NCI-H128 (cell line): Measurements from ENCODE around the gene ARHGAP42.

Experiments
- DNase-seq: peaks from one replicate; lab custom pipeline; 2025; ENCODE audit not compliant: unreplicated experiment; lab: John Stamatoyannopoulos, UW

ARHGAP42 gene

GRCh38 chr11:100759106-100759505, 72.0 kb downstream of the ARHGAP42 start:
- DNase-seq: no peak

DNA sequence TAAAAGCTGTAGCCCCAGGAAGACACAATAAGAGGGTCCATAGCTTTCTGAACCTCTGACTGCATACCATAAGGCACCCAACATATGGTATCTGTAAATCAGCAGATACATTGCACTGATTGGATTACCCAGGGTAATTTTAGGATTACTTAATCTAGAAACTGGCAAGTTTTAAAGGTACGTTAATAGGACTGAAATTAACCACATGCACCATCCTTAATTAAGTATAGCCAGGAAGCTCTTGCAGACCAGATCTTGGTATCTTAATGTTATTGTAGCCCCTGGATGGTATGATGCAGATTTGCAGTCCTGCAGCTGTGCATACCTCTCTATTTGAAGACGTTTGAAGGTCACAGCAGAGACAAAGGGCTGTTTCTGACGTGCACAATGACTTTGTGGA, 72.8 kb downstream of the ARHGAP42 start:
- DNase-seq: no peak

- DNase-seq: no peak
Observed at GRCh38 chr11:100760744-100761143, 73.7 kb downstream of the ARHGAP42 start.

DNA sequence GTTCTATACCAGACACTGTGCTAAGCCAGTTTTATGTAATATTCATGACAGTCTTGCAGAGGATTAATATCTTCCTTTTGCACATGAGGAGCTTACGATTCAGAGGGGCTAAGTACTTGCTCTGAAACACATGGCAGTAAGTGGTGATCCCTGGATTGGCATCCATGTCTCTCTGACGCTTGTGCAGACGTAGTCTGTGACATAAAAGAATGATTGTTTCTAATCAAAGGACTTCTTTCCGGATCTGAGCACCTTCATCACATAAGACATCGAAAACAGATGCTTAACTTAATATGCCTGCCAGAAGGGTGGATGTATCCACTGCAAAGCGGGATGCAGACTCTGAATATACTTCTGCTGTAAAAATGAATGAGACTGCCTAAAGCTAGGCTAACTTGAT, 74.8 kb downstream of the ARHGAP42 start:
- DNase-seq: no peak

GRCh38 chr11:100766764-100767163, 79.7 kb downstream of the ARHGAP42 start:
- DNase-seq: no peak

DNA sequence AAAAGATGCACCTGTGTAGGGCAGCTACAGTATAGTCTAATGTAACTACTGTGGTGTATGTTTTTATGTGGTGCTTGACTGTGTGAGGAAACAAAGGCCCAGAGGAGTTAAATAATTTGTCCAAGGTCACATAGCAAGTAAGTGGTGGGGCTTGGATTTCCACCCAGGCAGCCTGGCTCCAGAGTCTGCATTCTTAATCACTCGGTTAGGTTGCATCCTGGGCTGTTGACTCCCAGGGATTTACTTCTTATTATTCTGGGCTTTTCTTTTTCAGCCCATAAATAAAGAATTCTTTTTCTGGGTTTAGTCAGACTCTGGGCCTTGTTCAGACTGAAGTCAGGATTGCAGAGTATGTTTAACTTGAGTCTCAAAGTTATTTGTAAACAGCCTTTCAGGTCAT, 82.1 kb downstream of the ARHGAP42 start:
- no peak for DNase-seq

GRCh38 chr11:100769617-100770016, 82.5 kb downstream of the ARHGAP42 start:
- no peak for DNase-seq

- no peak for DNase-seq
Observed at GRCh38 chr11:100774132-100774531, 87.0 kb downstream of the ARHGAP42 start.

- no peak for DNase-seq
Observed at GRCh38 chr11:100774859-100775258, 87.8 kb downstream of the ARHGAP42 start.

DNA sequence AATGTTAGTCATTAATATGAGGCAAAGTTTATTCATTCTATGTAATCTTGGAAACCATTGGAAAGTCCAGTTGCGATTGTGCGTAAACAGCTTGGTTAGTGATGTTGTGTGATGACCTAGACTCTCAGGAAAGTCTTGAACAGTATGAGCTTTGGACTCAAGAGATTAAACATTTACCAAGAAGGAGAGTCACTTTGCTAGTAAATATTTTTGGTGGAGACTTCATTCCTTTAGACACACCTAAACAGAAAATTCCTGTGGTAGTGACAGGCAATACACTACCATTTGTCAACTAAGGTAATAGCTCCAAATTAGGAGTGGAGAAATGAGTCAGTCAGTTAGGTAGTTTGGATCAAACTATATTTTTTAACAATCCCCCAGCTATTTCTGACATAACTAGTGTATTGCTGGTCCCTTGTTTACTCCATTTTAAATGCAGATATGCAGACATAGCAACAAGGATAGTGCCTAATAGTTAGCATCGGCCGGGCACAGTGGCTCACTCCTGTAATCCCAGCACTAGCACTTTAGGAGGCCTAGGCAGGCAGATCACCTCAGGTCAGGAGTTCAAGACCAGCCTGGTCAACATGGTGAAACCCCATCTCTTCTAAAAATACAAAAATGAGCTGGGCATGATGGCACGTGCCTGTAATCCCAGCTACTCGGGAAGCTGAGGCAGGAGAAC, 89.3 kb downstream of the ARHGAP42 start:
- DNase-seq: no peak

GRCh38 chr11:100777103-100777502, 90.0 kb downstream of the ARHGAP42 start:
- DNase-seq: no peak

- no peak for DNase-seq
Observed at GRCh38 chr11:100777736-100778135, 90.6 kb downstream of the ARHGAP42 start.

GRCh38 chr11:100778166-100778785, 91.2 kb downstream of the ARHGAP42 start:
- DNase-seq: no peak

DNA sequence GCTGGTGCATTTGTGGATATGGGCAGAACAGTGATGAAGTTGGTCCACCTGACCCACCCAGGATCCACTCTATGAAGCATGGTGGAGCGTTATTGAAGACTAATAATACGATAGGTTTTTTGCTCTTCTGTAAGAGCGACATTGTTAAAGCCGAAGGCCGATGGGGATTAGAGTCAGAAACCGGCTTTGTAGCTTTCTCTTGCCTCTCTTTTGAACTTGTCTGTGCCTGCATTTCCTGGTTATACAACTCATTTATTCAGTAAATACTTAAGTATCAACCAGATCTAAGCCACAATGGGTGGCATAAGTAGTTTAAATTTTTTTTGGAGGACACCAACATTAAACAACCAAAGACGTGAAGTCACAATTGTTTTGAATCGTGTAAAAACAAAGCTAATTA, 93.4 kb downstream of the ARHGAP42 start:
- no peak for DNase-seq

GRCh38 chr11:100785148-100785983, 98.3 kb downstream of the ARHGAP42 start:
- DNase-seq: no peak

- no peak for DNase-seq
Observed at GRCh38 chr11:100788561-100789295, 101.6 kb downstream of the ARHGAP42 start.

GRCh38 chr11:100789500-100789899, 102.4 kb downstream of the ARHGAP42 start:
- DNase-seq: no peak

DNA sequence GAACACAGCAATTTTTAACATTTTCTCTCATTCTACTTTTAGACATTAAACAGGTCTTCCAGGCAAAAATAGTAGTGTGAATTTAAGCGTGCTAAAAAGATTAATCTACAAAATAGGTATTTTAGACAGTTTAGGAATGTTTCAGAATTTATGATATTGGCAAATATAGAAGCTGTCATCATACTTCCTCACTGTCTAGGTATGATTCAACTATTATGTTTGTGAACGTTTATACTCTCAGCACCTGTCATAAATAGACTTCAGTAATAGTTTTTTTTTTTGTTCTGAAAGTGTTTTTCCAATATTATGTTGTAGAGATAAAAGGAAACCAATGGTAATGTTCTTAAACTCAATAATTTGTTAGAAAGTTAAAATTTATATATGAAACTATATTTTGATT, 103.0 kb downstream of the ARHGAP42 start:
- no peak for DNase-seq

- no peak for DNase-seq
Observed at GRCh38 chr11:100791103-100791502, 104.0 kb downstream of the ARHGAP42 start.

DNA sequence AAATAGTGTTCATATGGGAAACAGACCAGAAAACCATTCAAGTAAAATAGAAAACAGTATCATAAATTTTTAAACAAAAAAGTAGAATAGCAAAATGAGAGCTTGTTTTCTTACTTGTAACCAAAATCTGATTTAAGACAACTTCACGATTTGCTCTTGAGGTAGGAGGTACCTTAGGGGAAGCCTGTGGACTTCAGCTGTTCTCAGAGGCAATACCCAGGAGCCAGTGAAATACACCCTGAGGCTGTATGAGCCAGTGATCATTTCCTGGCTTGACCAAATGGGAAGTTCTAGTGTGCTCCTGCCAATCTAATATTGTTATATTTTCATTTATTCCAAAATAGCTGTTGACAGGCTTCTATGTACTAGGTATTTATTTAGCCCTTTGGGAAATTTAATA, 104.8 kb downstream of the ARHGAP42 start:
- no peak for DNase-seq

GRCh38 chr11:100793525-100793924, 106.4 kb downstream of the ARHGAP42 start:
- no peak for DNase-seq
